HUES6 (cell line): ENCODE data around the gene SAYSD1.

Experiments used
- H3K27ac ChIP-seq: 2 replicates; pipeline ENCODE4 v1.7.0; 2013; ENCODE audit warnings: low read depth, mild to moderate bottlenecking, low read length, inconsistent platforms
- H3K27me3 ChIP-seq: 2 replicates; pipeline ENCODE4 v1.6.1; 2013; ENCODE audit warnings: low read length; ENCODE audit not compliant: control insufficient read depth, insufficient read depth
- H3K36me3 ChIP-seq: 2 replicates; pipeline ENCODE4 v1.6.1; 2013; ENCODE audit warnings: low read length; ENCODE audit not compliant: control insufficient read depth, insufficient read depth
- H3K4me1 ChIP-seq: 2 replicates; pipeline ENCODE4 v1.6.1; 2013; ENCODE audit warnings: low read length; ENCODE audit not compliant: control insufficient read depth, insufficient read depth
- H3K4me3 ChIP-seq: 2 replicates; pipeline ENCODE4 v1.5.1; 2013; ENCODE audit warnings: low read depth, low read length
- H3K9ac ChIP-seq: one replicate; pipeline ENCODE4 v1.6.1; 2013; ENCODE audit warnings: mild to moderate bottlenecking, low read length
- H3K9me3 ChIP-seq: 2 replicates; pipeline ENCODE4 v1.6.1; 2013; ENCODE audit warnings: low read depth, low read length; ENCODE audit not compliant: control insufficient read depth, insufficient read depth

Gene SAYSD1, protein sequence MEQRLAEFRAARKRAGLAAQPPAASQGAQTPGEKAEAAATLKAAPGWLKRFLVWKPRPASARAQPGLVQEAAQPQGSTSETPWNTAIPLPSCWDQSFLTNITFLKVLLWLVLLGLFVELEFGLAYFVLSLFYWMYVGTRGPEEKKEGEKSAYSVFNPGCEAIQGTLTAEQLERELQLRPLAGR

GRCh38 chr6:39114704-39115599, at the start of gene SAYSD1:
TSS of gene SAYSD1 (minus strand) at chr6:39115186. CDS start at chr6:39115089, 97 bp downstream.
- Histone ChIP-seq H3K36me3 (peaks cover 6% of the 10 kb centered on the region), H3K4me1 (peaks cover 6% of the 10 kb centered on the region), H3K9ac (peak within 1 kb of the TSS; percentile 79), H3K4me3 (peak within 1 kb of the TSS; percentile 74), H3K9me3 (no peaks in the 10 kb centered on the region), H3K27me3 (no peaks in the 10 kb centered on the region), H3K27ac (peak within 1 kb of the TSS; percentile 68)

DNA sequence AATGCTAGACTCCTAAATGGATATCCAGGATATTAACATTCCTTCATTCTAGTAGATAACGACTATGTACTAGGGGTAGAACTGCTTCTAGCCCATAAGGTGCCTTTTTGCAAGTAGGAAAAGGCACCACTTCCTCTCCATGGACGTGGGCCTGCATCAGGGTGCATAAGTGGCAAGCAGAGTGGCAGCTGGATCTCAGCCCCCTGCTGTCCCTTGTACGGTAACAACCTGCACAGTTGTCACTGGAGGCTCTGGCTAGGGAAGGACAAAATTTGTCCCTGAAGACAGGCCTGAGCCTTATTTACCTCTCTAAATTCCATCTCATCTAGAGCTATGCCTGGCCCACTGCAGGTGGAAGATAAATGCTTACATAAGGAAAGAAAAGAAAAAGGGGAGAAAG, 42.5 kb upstream of the SAYSD1 start:
- Histone ChIP-seq H3K4me1 (no peaks in the 10 kb centered on the region), H3K4me3 (no peak overlapping the region), H3K9me3 (no peaks in the 10 kb centered on the region), H3K27me3 (no peaks in the 10 kb centered on the region; the same call in 1 of the 2 replicates), H3K9ac (no peak overlapping the region), H3K36me3 (no peaks in the 10 kb centered on the region), H3K27ac (no peak overlapping the region)

DNA sequence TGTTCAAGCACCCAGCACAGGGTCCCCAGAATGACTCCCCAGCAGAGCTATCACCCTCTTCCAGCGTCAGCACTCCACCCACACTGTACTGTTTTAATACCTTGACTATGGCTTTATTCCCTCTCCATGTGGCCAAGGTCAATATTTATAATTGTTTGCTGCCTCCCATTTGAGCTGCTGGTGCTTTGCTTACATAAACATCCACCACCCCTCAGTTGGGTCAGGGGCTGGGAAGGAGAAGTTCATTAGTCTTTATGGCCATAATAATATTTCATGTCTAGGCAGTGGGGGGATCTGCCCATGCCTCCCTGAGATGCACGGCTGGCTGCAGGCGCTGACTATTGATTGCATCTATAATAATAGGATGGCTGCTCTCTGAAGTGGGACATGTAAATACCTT, 41.8 kb upstream of the SAYSD1 start:
- H3K36me3 ChIP-seq, result no peaks in the 10 kb centered on the region
- H3K4me1 ChIP-seq, result peaks cover 5% of the 10 kb centered on the region; the same call in 1 of the 2 replicates
- H3K4me3 ChIP-seq, result no peak overlapping the region
- H3K27me3 ChIP-seq, result no peaks in the 10 kb centered on the region; the same call in 1 of the 2 replicates
- no peak overlapping the region for H3K27ac ChIP-seq
- no peak overlapping the region for H3K9ac ChIP-seq
- no peaks in the 10 kb centered on the region for H3K9me3 ChIP-seq

DNA sequence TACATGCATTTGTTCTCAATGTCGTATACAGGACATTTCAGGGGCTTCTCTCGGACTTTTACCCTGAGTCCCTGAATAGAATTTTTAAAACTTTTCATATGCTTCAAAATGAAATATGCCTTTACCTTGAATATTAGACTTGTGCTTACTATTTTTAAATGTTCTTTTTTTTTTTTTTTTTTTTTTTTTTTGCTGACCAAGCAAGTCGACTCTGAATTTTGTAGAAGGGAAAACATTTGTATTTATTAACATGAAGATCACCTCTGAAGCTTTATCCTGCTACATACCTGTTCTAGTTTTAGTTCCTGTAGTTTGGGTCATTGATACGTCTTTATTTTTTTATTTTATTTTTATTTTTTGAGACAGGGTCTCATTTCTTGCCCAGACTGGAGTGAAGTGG, 39.7 kb upstream of the SAYSD1 start:
- peaks cover 5% of the 10 kb centered on the region; the same call in 1 of the 2 replicates for H3K4me1 ChIP-seq
- no peaks in the 10 kb centered on the region for H3K9me3 ChIP-seq
- no peak overlapping the region for H3K4me3 ChIP-seq
- H3K27ac ChIP-seq, result no peak overlapping the region
- peaks cover 4% of the 10 kb centered on the region for H3K27me3 ChIP-seq
- H3K9ac ChIP-seq, result no peak overlapping the region
- no peaks in the 10 kb centered on the region for H3K36me3 ChIP-seq

GRCh38 chr6:39153766-39154397, 38.9 kb upstream of the SAYSD1 start:
- Histone ChIP-seq H3K27me3 (peaks cover 7% of the 10 kb centered on the region), H3K36me3 (no peaks in the 10 kb centered on the region), H3K9me3 (no peaks in the 10 kb centered on the region), H3K9ac (no peak overlapping the region), H3K27ac (no peak overlapping the region), H3K4me3 (no peak overlapping the region), H3K4me1 (peaks cover 5% of the 10 kb centered on the region; the same call in 1 of the 2 replicates)

- Histone ChIP-seq H3K9me3 (no peaks in the 10 kb centered on the region), H3K36me3 (no peaks in the 10 kb centered on the region), H3K27ac (no peak overlapping the region), H3K9ac (no peak overlapping the region), H3K4me1 (peaks cover 5% of the 10 kb centered on the region; the same call in 1 of the 2 replicates), H3K4me3 (no peak overlapping the region), H3K27me3 (peaks cover 7% of the 10 kb centered on the region)
These were observed 37.3 kb upstream of the SAYSD1 start for GRCh38 chr6:39152262-39152661.

DNA sequence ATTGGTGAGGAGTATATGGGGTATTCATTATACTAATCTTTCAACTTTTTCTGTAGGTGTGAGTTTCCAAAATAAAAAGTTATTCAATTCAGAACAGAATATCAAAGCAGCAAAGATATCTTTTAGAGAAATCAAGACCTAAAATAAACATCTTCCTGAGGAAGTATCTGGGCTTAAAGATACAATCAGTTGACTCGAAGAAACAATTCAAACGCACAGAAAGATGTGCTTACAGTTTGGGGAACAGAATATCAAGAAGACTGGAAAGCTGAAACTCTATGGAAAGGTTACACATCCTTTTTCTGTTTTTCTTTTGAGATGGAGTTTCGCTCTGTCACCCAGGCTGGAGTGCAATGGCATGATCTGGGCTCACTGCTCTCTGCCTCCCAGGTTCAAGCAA, 36.2 kb upstream of the SAYSD1 start:
- Histone ChIP-seq H3K4me1 (peaks cover 5% of the 10 kb centered on the region; the same call in 1 of the 2 replicates), H3K9me3 (no peaks in the 10 kb centered on the region), H3K27me3 (peaks cover 7% of the 10 kb centered on the region), H3K4me3 (no peak overlapping the region), H3K27ac (no peak overlapping the region), H3K36me3 (no peaks in the 10 kb centered on the region), H3K9ac (no peak overlapping the region)

GRCh38 chr6:39144481-39145173, 29.6 kb upstream of the SAYSD1 start:
- Histone ChIP-seq H3K27me3 (peaks cover 2% of the 10 kb centered on the region; the same call in 1 of the 2 replicates), H3K36me3 (no peaks in the 10 kb centered on the region), H3K27ac (no peak overlapping the region), H3K9me3 (no peaks in the 10 kb centered on the region), H3K9ac (no peak overlapping the region), H3K4me3 (no peak overlapping the region), H3K4me1 (0 out of 2 replicates have a peak, but pooled peaks cover 2% of the 10 kb centered on the region)

DNA sequence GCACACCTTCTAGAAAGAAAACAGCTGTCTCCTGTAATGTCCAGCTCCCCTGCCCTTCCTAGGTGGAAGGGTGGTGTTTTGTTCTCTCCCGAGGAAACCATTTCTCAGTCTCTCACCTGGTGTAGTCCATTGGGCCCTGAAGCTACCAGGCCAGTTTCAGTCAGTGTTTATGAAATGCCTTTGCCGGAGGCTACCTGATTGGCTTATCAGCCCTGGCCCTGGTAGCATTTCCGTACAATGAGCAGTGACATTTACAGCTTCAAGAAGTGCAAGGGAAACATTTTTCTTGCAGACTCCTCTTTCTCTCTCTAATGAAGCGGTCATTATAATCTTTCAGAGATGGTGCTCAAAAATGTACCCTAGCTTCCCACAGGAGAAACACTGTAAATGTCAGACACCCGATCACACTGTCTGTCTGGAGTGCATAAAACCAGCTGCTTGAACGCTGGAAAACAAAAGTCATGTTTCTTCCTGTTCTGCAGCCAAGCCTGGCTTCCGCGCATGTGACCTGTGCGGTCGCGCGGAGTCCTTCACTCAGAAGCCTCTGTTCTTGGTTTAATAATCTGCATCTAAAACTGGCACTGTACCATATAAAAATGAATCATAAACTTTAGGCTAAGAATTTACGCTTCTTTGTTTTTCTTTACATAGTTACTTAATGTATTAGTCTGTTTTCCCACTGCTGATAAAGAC, 28.4 kb upstream of the SAYSD1 start:
- no peaks in the 10 kb centered on the region for H3K36me3 ChIP-seq
- H3K27me3 ChIP-seq, result no peaks in the 10 kb centered on the region
- H3K4me3 ChIP-seq, result no peak overlapping the region

GRCh38 chr6:39140556-39141167, 25.7 kb upstream of the SAYSD1 start:
- Histone ChIP-seq H3K9ac (no peak overlapping the region), H3K9me3 (no peaks in the 10 kb centered on the region), H3K27me3 (no peaks in the 10 kb centered on the region), H3K4me1 (0 out of 2 replicates have a peak, but pooled peaks cover 2% of the 10 kb centered on the region), H3K27ac (no peak overlapping the region), H3K4me3 (no peak overlapping the region), H3K36me3 (no peaks in the 10 kb centered on the region)

More for the DNA sequence above, 28.4 kb upstream of the SAYSD1 start:
- H3K9me3 ChIP-seq, result no peaks in the 10 kb centered on the region
- 0 out of 2 replicates have a peak, but pooled peaks cover 2% of the 10 kb centered on the region for H3K4me1 ChIP-seq
- no peak overlapping the region for H3K27ac ChIP-seq
- no peak overlapping the region for H3K9ac ChIP-seq
